ENCODE data around the gene HMGCR. TPM values are rescaled to one million over a fixed set of nuclear protein-coding genes. Genes with fewer than 3 reads are reported as not detected.
A peak's percentile ranks its signal among the peaks of the same experiment; 100 is the strongest.
"Not testable (repeated sequence)": the region's sequence is repeated elsewhere in the genome, so short reads cannot be mapped to it uniquely, and the experiment has no call there.

The HMGCR gene
- total and polyA plus RNA-seq, 9 of the 15 experiments (the other 6 are each of a cell fraction or from before 2014, with no cell fraction given), result 29.5 to 155 (median 61.5) TPM

GRCh38 chr5:75331095-75332090 is 5.6 kb upstream of the HMGCR start:
- peak overlapping the region; percentile 66 for H2AFZ ChIP-seq (ENCODE audit: low read depth, low read length)
- ChIA-PET CTCF (ENCODE audit: low intra/inter-chr PET ratio) (no interaction called here), POLR2A (interaction anchor here (1.0 kb wide), 1 partner anchor 12 kb away, joined by 3 read pairs; no protein-coding TSS in a partner anchor)
- H3K27ac ChIP-seq (ENCODE audit: extremely low read depth, low read depth, low read length), result no peak overlapping the region
- no peaks in the 10 kb centered on the region for H3K36me3 ChIP-seq (ENCODE audit: control insufficient read depth, insufficient read depth, low read length)
- TF ChIP-seq ZBTB17 (CRISPR knock-in tag; IDR thresholded peaks at IDR 0.05) (no peak), NBN (IDR thresholded peaks at IDR 0.05; ENCODE audit: low read depth) (no peak), RFX5 (IDR thresholded peaks at IDR 0.05; ENCODE audit: low read depth, low read length) (no peak), GATAD2B (IDR thresholded peaks at IDR 0.05; ENCODE audit: borderline replicate concordance) (no peak), MAFG (tag; conservative IDR thresholded peaks at IDR 0.05) (no peak), ETS2 (tag; IDR thresholded peaks at IDR 0.05; ENCODE audit: borderline replicate concordance, poor library complexity, severe bottlenecking) (no peak), PCBP1 (IDR thresholded peaks at IDR 0.05; ENCODE audit: low read depth, low read length, poor library complexity, severe bottlenecking) (no peak)
- no peaks in the 10 kb centered on the region for H3K9me3 ChIP-seq (replicated peaks; ENCODE audit: control insufficient read depth, insufficient read depth, low read depth, low read length)
- in situ Hi-C loops (cut with MboI), result no loop called here
- H3K79me2 ChIP-seq (ENCODE audit: control insufficient read depth, insufficient read depth, low read length), result no peaks in the 10 kb centered on the region
- H3K27me3 ChIP-seq (ENCODE audit: control insufficient read depth in 2 of 2, insufficient read depth in 2 of 2, low read length in 2 of 2), result no peaks in the 10 kb centered on the region
- no peak for ATAC-seq
- H3K4me1 ChIP-seq (replicated peaks in 1 of 2; ENCODE audit: control insufficient read depth in 2 of 2, insufficient read depth in 2 of 2, low read length in 2 of 2), result peaks cover 0 to 7% of the 10 kb centered on the region in 2 experiments; a peak in 3 of 5 replicates
- 74% methylated on average over 4 of the region's 4 CpGs for WGBS (ENCODE audit: insufficient coverage, low coverage, missing lambda C conversion rate)
- no peak for DNase-seq (ENCODE audit: extremely low read depth in 1 of 4, low spot score in 3 of 4)
- no peak overlapping the region for H3K4me2 ChIP-seq (ENCODE audit: insufficient read depth, low read length)
- no peaks in the 10 kb centered on the region for H4K20me1 ChIP-seq (replicated peaks; ENCODE audit: control insufficient read depth, insufficient read depth, low read length)
- no TSS peak for BruUV-seq (replicated peaks)
- intact Hi-C loops (cut with micrococcal nuclease), result no loop called here
- FAIRE-seq, result no peak
- no peak overlapping the region for H3K9ac ChIP-seq (ENCODE audit: insufficient read depth in 1 of 2, low read depth in 2 of 2, low read length in 2 of 2)
- H3K4me3 ChIP-seq, result no peak overlapping the region
- no peaks in the 10 kb centered on the region for H3K9me1 ChIP-seq (ENCODE audit: control insufficient read depth, insufficient read depth, low read length)

- H3K4me1 ChIP-seq (replicated peaks in 1 of 2; ENCODE audit: control insufficient read depth in 2 of 2, insufficient read depth in 2 of 2, low read length in 2 of 2); H3K27me3 ChIP-seq (ENCODE audit: control insufficient read depth in 2 of 2, insufficient read depth in 2 of 2, low read length in 2 of 2); FAIRE-seq; H3K9me1 ChIP-seq (ENCODE audit: control insufficient read depth, insufficient read depth, low read length); in situ Hi-C loops (cut with MboI); H3K27ac ChIP-seq (ENCODE audit: extremely low read depth, low read depth, low read length); H3K9me3 ChIP-seq (replicated peaks; ENCODE audit: control insufficient read depth, insufficient read depth, low read depth, low read length); H3K9ac ChIP-seq (ENCODE audit: insufficient read depth in 1 of 2, low read depth in 2 of 2, low read length in 2 of 2); H4K20me1 ChIP-seq (replicated peaks; ENCODE audit: control insufficient read depth, insufficient read depth, low read length); CTCF ChIA-PET (ENCODE audit: low intra/inter-chr PET ratio); H3K36me3 ChIP-seq (ENCODE audit: control insufficient read depth, insufficient read depth, low read length); ATAC-seq; DNase-seq (ENCODE audit: extremely low read depth in 1 of 4, low spot score in 3 of 4); H2AFZ ChIP-seq (ENCODE audit: low read depth, low read length); intact Hi-C loops (cut with micrococcal nuclease); H3K4me3 ChIP-seq; H3K4me2 ChIP-seq (ENCODE audit: insufficient read depth, low read length); POLR2A ChIA-PET; BruUV-seq (replicated peaks): not testable (repeated sequence)
- peaks cover 18% of the 10 kb centered on the region for H3K79me2 ChIP-seq (ENCODE audit: control insufficient read depth, insufficient read depth, low read length)
- WGBS (ENCODE audit: insufficient coverage, low coverage, missing lambda C conversion rate), result 100% methylated on average over 8 of the region's 23 CpGs
Measured at GRCh38 chr5:75333759-75334158, 3.3 kb upstream of the HMGCR start.

- DNase-seq (ENCODE audit: extremely low read depth in 1 of 4, low spot score in 3 of 4); H3K4me3 ChIP-seq; CTCF ChIA-PET (ENCODE audit: low intra/inter-chr PET ratio); in situ Hi-C loops (cut with MboI); H3K9me3 ChIP-seq (replicated peaks; ENCODE audit: control insufficient read depth, insufficient read depth, low read depth, low read length); FAIRE-seq; H3K9ac ChIP-seq (ENCODE audit: insufficient read depth in 1 of 2, low read depth in 2 of 2, low read length in 2 of 2); ATAC-seq; intact Hi-C loops (cut with micrococcal nuclease); H3K27ac ChIP-seq (ENCODE audit: extremely low read depth, low read depth, low read length); H3K9me1 ChIP-seq (ENCODE audit: control insufficient read depth, insufficient read depth, low read length); BruUV-seq (replicated peaks); H3K27me3 ChIP-seq (ENCODE audit: control insufficient read depth in 2 of 2, insufficient read depth in 2 of 2, low read length in 2 of 2); H3K4me2 ChIP-seq (ENCODE audit: insufficient read depth, low read length); H2AFZ ChIP-seq (ENCODE audit: low read depth, low read length); H3K4me1 ChIP-seq (replicated peaks in 1 of 2; ENCODE audit: control insufficient read depth in 2 of 2, insufficient read depth in 2 of 2, low read length in 2 of 2); POLR2A ChIA-PET: not testable (repeated sequence)
- Histone ChIP-seq H3K36me3 (ENCODE audit: control insufficient read depth, insufficient read depth, low read length) (peaks cover 11% of the 10 kb centered on the region; the same call in 2 of the 3 replicates), H3K79me2 (ENCODE audit: control insufficient read depth, insufficient read depth, low read length) (peaks cover 23% of the 10 kb centered on the region), H4K20me1 (replicated peaks; ENCODE audit: control insufficient read depth, insufficient read depth, low read length) (peaks cover 12% of the 10 kb centered on the region; the same call in 1 of the 2 replicates)
- 84% methylated on average over 8 of the region's 10 CpGs for WGBS (ENCODE audit: insufficient coverage, low coverage, missing lambda C conversion rate)
Measured at GRCh38 chr5:75334413-75334812, 2.6 kb upstream of the HMGCR start.

Data from K562 (cell line).